ENCODE measurements around the gene PRLHR.

DNA sequence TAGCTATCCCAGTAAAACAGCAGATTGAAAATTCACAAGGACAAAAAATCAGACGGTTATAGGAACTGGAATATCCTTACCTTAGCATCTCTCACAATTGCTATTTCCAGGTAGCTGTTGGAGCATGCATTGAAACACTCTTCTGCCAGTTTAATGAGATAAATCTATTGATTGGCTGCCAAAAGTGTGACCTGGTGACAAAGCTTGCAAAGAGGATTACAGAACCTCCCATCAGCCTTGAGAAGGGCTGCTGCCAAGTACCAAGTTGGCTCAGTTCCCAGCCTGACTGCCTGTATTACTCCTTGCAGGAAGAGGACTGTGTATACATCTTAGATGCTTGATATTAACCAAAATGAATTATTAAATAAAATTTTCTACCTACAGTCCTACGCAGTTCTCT, 5.1 kb downstream of the PRLHR start:
- TF ChIP-seq CTCF (conservative IDR thresholded peaks at IDR 0.05; ENCODE audit: low read depth, low read length) = no peak
- TF ChIP-seq RFX5 (IDR thresholded peaks at IDR 0.05; ENCODE audit: low read depth, low read length) = no peak
- TF ChIP-seq POLR2A (IDR thresholded peaks at IDR 0.05; ENCODE audit: low read depth, low read length) = no peak
- no peak for TF ChIP-seq USF2 (IDR thresholded peaks at IDR 0.05; ENCODE audit: low read depth, low read length)
- TF ChIP-seq FOS (IDR thresholded peaks at IDR 0.05; ENCODE audit: low read depth, low read length) = no peak
- TF ChIP-seq MXI1 (IDR thresholded peaks at IDR 0.05; ENCODE audit: borderline replicate concordance, low read depth, low read length) = no peak
